Neural cell (in vitro differentiated cells): ENCODE measurements around the gene CTDP1. TPM values are rescaled to one million over a fixed set of nuclear protein-coding genes. Genes with fewer than 3 reads are reported as not detected.

Experiments
- H2AFZ ChIP-seq: fragments of 200-600, 300-800 bp; sonication (generic), shearing (Covaris generic); 2 replicates; pipeline ENCODE4 v1.6.0; 2014; ENCODE audit warnings: low read depth, mild to moderate bottlenecking, antibody characterized with exemption, low read length, moderate library complexity
- H3F3A ChIP-seq: fragments of 200-600 bp; shearing (Covaris generic); 2 replicates; pipeline ENCODE4 v1.6.1; 2016; ENCODE audit warnings: mild to moderate bottlenecking, moderate library complexity, mixed read lengths, antibody characterized with exemption, low read length; ENCODE audit not compliant: insufficient read depth, poor library complexity, severe bottlenecking
- H3K27ac ChIP-seq: fragments of 200-600, 300-800 bp; sonication (generic), shearing (Covaris generic); 2 replicates; pipeline ENCODE4 v1.5.1; 2014; ENCODE audit warnings: mild to moderate bottlenecking, low read length, moderate library complexity
- H3K27me3 ChIP-seq: fragments of 300-800, 200-600 bp; sonication (generic), shearing (Covaris generic); 2 replicates; pipeline ENCODE4 v1.6.0; 2014; ENCODE audit warnings: mild to moderate bottlenecking, low read depth, low read length, moderate library complexity; ENCODE audit not compliant: insufficient read depth
- H3K36me3 ChIP-seq: fragments of 300-800, 200-600 bp; sonication (generic), shearing (Covaris generic); 2 replicates; pipeline ENCODE4 v1.5.1; 2014; ENCODE audit warnings: mild to moderate bottlenecking, antibody characterized with exemption, low read length, moderate library complexity; ENCODE audit not compliant: insufficient read depth
- H3K4me2 ChIP-seq: fragments of 300-800, 200-600 bp; sonication (generic), shearing (Covaris generic); 2 replicates; pipeline ENCODE4 v1.6.0; 2014; ENCODE audit warnings: mild to moderate bottlenecking, low read length
- H3K4me3 ChIP-seq: fragments of 300-800, 200-600 bp; sonication (generic), shearing (Covaris generic); 2 replicates; pipeline ENCODE4 v1.5.1; 2014; ENCODE audit warnings: mild to moderate bottlenecking, low read length, moderate library complexity
- H3K79me2 ChIP-seq: fragments of 200-600 bp; shearing (Covaris generic); replicated peaks from 2 replicates; pipeline ENCODE4 v1.6.0; 2014; ENCODE audit warnings: mild to moderate bottlenecking, low read length, moderate library complexity; ENCODE audit not compliant: insufficient read depth
- H3K9ac ChIP-seq: fragments of 300-800, 200-600 bp; sonication (generic), shearing (Covaris generic); 2 replicates; pipeline ENCODE4 v1.6.1; 2016; ENCODE audit warnings: mild to moderate bottlenecking, low read length, mixed read lengths
- H3K9me2 ChIP-seq: fragments of 200-600 bp; shearing (Covaris generic); 2 replicates; pipeline ENCODE4 v1.6.1; 2016; ENCODE audit warnings: mild to moderate bottlenecking, low read length, mixed read lengths; ENCODE audit not compliant: insufficient read depth
- H3K9me3 ChIP-seq: fragments of 200-600, 300-800 bp; sonication (generic), shearing (Covaris generic); 2 replicates; pipeline ENCODE4 v1.6.1; 2016; ENCODE audit warnings: mild to moderate bottlenecking, mixed run types, low read length, moderate library complexity, mixed read lengths
- H4K20me1 ChIP-seq: fragments of 200-600 bp; shearing (Covaris generic); 2 replicates; pipeline ENCODE4 v1.6.1; 2016; ENCODE audit warnings: mild to moderate bottlenecking, mixed run types; ENCODE audit not compliant: insufficient read depth
- CTCF ChIP-seq: fragments of 450-650 bp; IDR thresholded peaks from 2 replicates; pipeline ENCODE4 v1.5.1; 2014; ENCODE audit warnings: antibody characterized with exemption, mild to moderate bottlenecking, moderate library complexity; ENCODE audit not compliant: poor library complexity, severe bottlenecking
- EP300 ChIP-seq: fragments of 450-650 bp; conservative IDR thresholded peaks from 2 replicates; pipeline ENCODE4 v1.6.1; 2014; ENCODE audit warnings: antibody characterized with exemption, mild to moderate bottlenecking, moderate library complexity; ENCODE audit not compliant: poor library complexity, severe bottlenecking
- EZH2 ChIP-seq: fragments of 200-600, 300-800 bp; shearing (Covaris generic), sonication (generic); IDR thresholded peaks from 2 replicates; pipeline ENCODE4 v1.6.1; 2014; ENCODE audit warnings: antibody characterized with exemption, low read length, borderline replicate concordance, mild to moderate bottlenecking; ENCODE audit not compliant: insufficient read depth, poor library complexity, severe bottlenecking
- MXI1 ChIP-seq: fragments of 450-650 bp; conservative IDR thresholded peaks from 2 replicates; pipeline ENCODE4 v1.6.1; 2014; ENCODE audit warnings: antibody characterized with exemption, mild to moderate bottlenecking; ENCODE audit not compliant: poor library complexity, severe bottlenecking
- POLR2AphosphoS5 ChIP-seq: IDR thresholded peaks from 2 replicates; pipeline ENCODE4 v1.6.1; 2012
- RAD21 ChIP-seq: fragments of 450-650 bp; conservative IDR thresholded peaks from 2 replicates; pipeline ENCODE4 v1.6.1; 2014; ENCODE audit warnings: antibody characterized with exemption, mild to moderate bottlenecking, moderate library complexity
- REST ChIP-seq: IDR thresholded peaks from 2 replicates; pipeline ENCODE4 v1.6.1; 2012; ENCODE audit warnings: borderline replicate concordance
- SMC3 ChIP-seq: fragments of 450-650 bp; conservative IDR thresholded peaks from 2 replicates; pipeline ENCODE4 v1.6.1; 2014; ENCODE audit warnings: antibody characterized with exemption, mild to moderate bottlenecking, moderate library complexity; ENCODE audit not compliant: poor library complexity
- TAF1 ChIP-seq: IDR thresholded peaks from 2 replicates; pipeline ENCODE4 v1.6.1; 2012; ENCODE audit warnings: low read depth
- polyA plus RNA-seq: library from polyadenylated mRNA; depleted of rRNA; stranded (reverse); fragments of >200 nt; gene quantifications from 2 replicates; pipeline ENCODE4 v1.2.3, GENCODE V29; 2014

The CTDP1 gene
- polyA plus RNA-seq, 1 donor from 2014 or later, result 22.3 TPM

GRCh38 chr18:79680100-79680879 is 687 bp downstream of the CTDP1 start:
- Histone ChIP-seq H3F3A (no peaks in the 10 kb centered on the region), H3K27ac (no peak overlapping the region), H3K4me3 (peak overlapping the region; percentile 97), H3K9ac (peak overlapping the region; percentile 90), H3K9me2 (no peaks in the 10 kb centered on the region), H4K20me1 (no peaks in the 10 kb centered on the region), H3K4me2 (peak overlapping the region; percentile 80), H3K36me3 (no peaks in the 10 kb centered on the region), H3K27me3 (no peaks in the 10 kb centered on the region), H3K79me2 (peaks cover 39% of the 10 kb centered on the region), H3K9me3 (peaks cover 3% of the 10 kb centered on the region), H2AFZ (no peak overlapping the region)
- TF ChIP-seq SMC3 (no peak), EZH2 (no peak), REST (no peak), EP300 (no peak), CTCF (no peak), POLR2AphosphoS5 (no peak), MXI1 (no peak), RAD21 (no peak), TAF1 (no peak)

- Histone ChIP-seq H3F3A (no peaks in the 10 kb centered on the region), H3K9me3 (peaks cover 3% of the 10 kb centered on the region), H3K4me2 (peak overlapping the region; percentile 80), H3K27ac (no peak overlapping the region), H3K36me3 (no peaks in the 10 kb centered on the region), H4K20me1 (no peaks in the 10 kb centered on the region), H3K9me2 (no peaks in the 10 kb centered on the region), H3K27me3 (no peaks in the 10 kb centered on the region), H2AFZ (no peak overlapping the region), H3K9ac (peak overlapping the region; percentile 90), H3K4me3 (peak overlapping the region; percentile 97), H3K79me2 (peaks cover 39% of the 10 kb centered on the region)
- TF ChIP-seq CTCF (no peak), EP300 (no peak), EZH2 (no peak), RAD21 (no peak), SMC3 (no peak), POLR2AphosphoS5 (no peak), REST (no peak), MXI1 (no peak), TAF1 (no peak)
These were observed 1.3 kb downstream of the CTDP1 start for GRCh38 chr18:79680891-79681339.
